Colonic mucosa (tissue), 4 donors: ENCODE data around the gene S100A1. TPM values are rescaled to one million over a fixed set of nuclear protein-coding genes. Genes with fewer than 3 reads are reported as not detected.

Source experiments
- DNase-seq: peaks from one replicate; pipeline ENCODE4 v3.0.0-alpha.2; 2020
- H3K27ac ChIP-seq: fragments of 200-600 bp; one replicate; pipeline ENCODE4 v1.8.0; 2021
- H3K27me3 ChIP-seq: fragments of 200-600 bp; one replicate; pipeline ENCODE4 v1.8.0; 2021
- H3K36me3 ChIP-seq: fragments of 200-600 bp; one replicate; pipeline ENCODE4 v1.8.0; 2021
- H3K4me1 ChIP-seq: fragments of 200-600 bp; one replicate; pipeline ENCODE4 v1.8.0; 2021; ENCODE audit warnings: mild to moderate bottlenecking
- H3K4me3 ChIP-seq: fragments of 200-600 bp; one replicate; pipeline ENCODE4 v1.8.0; 2021
- H3K9ac ChIP-seq, 2 donors: one replicate each; pipeline ENCODE4 v1.7.0; 2013; ENCODE audit warnings: control low read depth in 2 of 2, low read depth in 2 of 2, low read length in 2 of 2
- H3K9me3 ChIP-seq: fragments of 200-600 bp; one replicate; pipeline ENCODE4 v1.8.0; 2021
- CTCF ChIP-seq: fragments of 200-600 bp; IDR thresholded peaks from one replicate; pipeline ENCODE4 v1.8.0; 2022; ENCODE audit warnings: antibody characterized with exemption, mild to moderate bottlenecking
- intact Hi-C: fragments of 100-400 bp; cut with DNase I; formaldehyde crosslinking; loops from one replicate; pipeline ENCODE4 v1.14.1; 2022
- total RNA-seq, 2 donors: library from RNA; stranded (reverse); fragmentation: NEBNext Ultra II Directional in 1 of 2; extraction: Animal tissue kit (Norgen Biotek cat#: 25700) in 1 of 2; gene quantifications; one replicate each; pipeline ENCODE4 v1.2.1, GENCODE V29; 2021
- donor health status: healthy.
- donor health status: DM: no; HTN: no; CAD: no.
- donor health status: DM: no; HTN: no; CAD: no.

S100A1 gene
- total RNA-seq, 2 donors from 2014 or later = 0.69 to 1.5 TPM

DNA sequence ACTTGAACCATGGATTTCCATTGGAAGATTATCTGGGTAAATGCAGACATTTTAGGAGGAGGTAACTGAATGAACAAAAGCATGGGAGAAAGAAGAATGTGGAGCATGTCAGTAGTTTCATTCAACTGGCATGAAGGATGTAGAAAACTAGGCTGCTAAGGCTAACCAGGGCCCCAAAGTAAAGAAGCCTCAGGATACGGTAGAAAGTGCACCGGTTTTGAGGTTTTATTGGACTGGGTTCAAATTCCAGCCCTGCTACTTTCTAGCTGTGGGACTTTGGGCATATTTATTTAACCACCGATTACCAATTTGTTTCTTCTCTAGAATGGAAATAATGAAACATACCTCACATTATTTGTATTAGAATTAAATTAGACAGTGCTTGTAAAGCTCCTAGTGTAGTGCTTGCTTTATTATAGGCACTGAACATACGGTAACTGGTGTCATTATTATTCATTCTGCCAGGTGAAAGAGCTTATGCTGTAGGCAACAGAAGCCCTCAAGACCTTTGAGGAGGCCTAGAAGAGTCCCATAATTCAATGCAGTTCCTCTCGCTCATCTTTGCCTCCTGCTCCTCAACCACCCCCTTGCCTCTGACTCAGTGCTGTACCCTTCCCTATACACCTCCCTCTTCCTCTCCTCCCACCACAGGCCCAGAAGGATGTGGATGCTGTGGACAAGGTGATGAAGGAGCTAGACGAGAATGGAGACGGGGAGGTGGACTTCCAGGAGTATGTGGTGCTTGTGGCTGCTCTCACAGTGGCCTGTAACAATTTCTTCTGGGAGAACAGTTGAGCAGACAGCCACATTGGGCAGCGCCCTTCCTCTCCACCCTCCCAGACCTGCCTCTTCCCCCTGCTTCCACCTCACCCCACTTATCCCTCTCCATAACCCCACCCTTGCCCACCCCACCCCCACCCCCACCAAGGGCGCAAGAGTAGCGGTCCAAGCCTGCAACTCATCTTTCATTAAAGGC lies 3.1 kb downstream of the S100A1 start:
- Histone ChIP-seq H3K9ac (no peak overlapping the region), H3K36me3 (no peaks in the 10 kb centered on the region), H3K27ac (peak overlapping the region; percentile 21), H3K9me3 (no peaks in the 10 kb centered on the region), H3K4me1 (peaks cover 14% of the 10 kb centered on the region), H3K27me3 (no peaks in the 10 kb centered on the region), H3K4me3 (no peak overlapping the region)
- intact Hi-C loops = no loop called here
- no peak for DNase-seq
- TF ChIP-seq CTCF = no peak

GRCh38 chr1:153633161-153633753 lies 5.0 kb downstream of the S100A1 start:
- intact Hi-C loops = no loop called here
- DNase-seq = peak; percentile 72
- Histone ChIP-seq H3K27ac (peak overlapping the region; percentile 96), H3K4me3 (peak overlapping the region; percentile 61), H3K9ac (peak overlapping the region in 1 of 2 donors; percentile 85), H3K4me1 (peaks cover 9% of the 10 kb centered on the region), H3K27me3 (no peaks in the 10 kb centered on the region), H3K9me3 (no peaks in the 10 kb centered on the region), H3K36me3 (peaks cover 4% of the 10 kb centered on the region)
- TF ChIP-seq CTCF = no peak

DNA sequence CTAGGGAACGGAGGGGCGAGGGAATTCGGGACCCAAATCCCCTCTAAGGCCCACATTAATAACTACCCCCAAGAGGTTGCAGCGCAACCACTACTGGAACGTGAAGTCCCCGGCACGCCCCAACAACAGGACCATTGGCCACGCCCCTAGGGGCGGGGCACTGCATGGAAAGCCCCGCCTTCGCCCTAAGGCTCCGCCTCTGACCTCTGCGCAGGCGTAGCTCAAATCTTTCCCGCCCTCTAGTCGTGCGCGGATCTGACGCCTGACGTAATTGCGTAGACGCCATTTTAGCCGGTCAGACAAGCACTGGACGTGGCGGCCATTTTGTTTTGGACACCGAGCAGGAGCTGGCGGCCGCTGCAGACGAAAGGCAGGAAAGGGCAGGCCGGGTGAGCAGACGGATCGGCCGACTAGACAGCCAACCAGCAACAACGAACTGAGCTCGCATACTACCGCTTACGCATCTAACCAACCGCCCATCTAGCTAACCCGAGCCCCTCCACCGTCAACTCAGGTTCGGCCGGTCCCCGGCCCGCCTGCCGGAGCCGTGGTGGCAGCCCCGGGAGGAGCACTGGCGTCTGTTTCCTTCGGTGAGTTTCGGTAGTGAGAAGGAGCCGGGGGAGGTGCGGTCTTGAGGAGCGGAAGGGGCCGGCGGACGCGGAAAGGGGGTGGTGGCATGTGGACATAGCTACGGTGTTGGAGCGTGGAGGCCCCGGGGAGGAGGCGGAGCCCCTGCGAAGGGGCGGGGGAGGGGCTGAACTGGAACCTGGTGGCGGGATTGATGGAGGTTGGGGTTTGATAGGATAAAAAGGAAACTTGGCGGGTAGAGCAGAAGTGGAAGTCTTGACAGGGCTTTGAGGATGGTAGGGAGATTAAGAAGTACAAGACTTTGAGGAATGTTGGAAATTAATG lies 5.8 kb downstream of the S100A1 start, which contains the start of gene CHTOP:
Gene CHTOP, plus strand, starts transcription at position 313 of the 912 bp plus-strand sequence. CDS start 2,523 bp downstream, outside the sequence.
- Histone ChIP-seq H3K4me3 (peak within 1 kb of the TSS; percentile 61), H3K36me3 (peaks cover 9% of the 10 kb centered on the region), H3K9ac (peak within 1 kb of the TSS; percentile 85 to 99), H3K9me3 (no peaks in the 10 kb centered on the region), H3K27ac (peak within 1 kb of the TSS; percentile 96), H3K27me3 (no peaks in the 10 kb centered on the region), H3K4me1 (peaks cover 9% of the 10 kb centered on the region)
- intact Hi-C loops = no loop called here
- DNase-seq = peak; percentile 99
- TF ChIP-seq CTCF = no peak

GRCh38 chr1:153635872-153636271 lies 7.6 kb downstream of the S100A1 start:
- DNase-seq = no peak
- H3K27ac ChIP-seq = no peak overlapping the region
- no peaks in the 10 kb centered on the region for H3K9me3 ChIP-seq
- H3K4me1 ChIP-seq = peaks cover 5% of the 10 kb centered on the region
- no peak overlapping the region for H3K9ac ChIP-seq
- peaks cover 25% of the 10 kb centered on the region for H3K36me3 ChIP-seq
- no peaks in the 10 kb centered on the region for H3K27me3 ChIP-seq
- intact Hi-C loops = no loop called here
- H3K4me3 ChIP-seq = peak overlapping the region; percentile 61
- TF ChIP-seq CTCF = no peak

DNA sequence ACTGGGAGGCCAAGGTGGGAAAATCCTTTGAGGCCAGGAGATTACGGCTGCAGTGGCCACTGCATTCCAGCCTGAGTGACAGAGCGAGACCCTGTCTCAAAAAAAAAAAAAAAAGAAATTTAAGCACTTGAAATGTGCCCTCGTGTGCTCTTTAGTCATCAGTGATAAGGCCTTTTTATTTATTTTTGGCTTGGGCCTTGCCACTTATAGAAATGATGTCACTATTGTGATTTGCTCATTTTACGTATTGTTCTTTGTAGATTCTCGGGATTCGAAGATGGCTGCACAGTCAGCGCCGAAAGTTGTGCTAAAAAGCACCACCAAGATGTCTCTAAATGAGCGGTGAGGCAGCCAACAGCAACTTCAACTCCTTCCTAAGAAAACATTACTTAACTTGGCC lies 8.1 kb downstream of the S100A1 start:
- DNase-seq = no peak
- H3K4me3 ChIP-seq = no peak overlapping the region
- TF ChIP-seq CTCF = no peak
- H3K27me3 ChIP-seq = no peaks in the 10 kb centered on the region
- peaks cover 25% of the 10 kb centered on the region for H3K36me3 ChIP-seq
- no peaks in the 10 kb centered on the region for H3K9me3 ChIP-seq
- no peak overlapping the region for H3K27ac ChIP-seq
- no peak overlapping the region for H3K9ac ChIP-seq
- peaks cover 5% of the 10 kb centered on the region for H3K4me1 ChIP-seq
- intact Hi-C loops = no loop called here
